PC-3 (cell line): Measurements from ENCODE around the gene MICOS13. TPM values are rescaled to one million over a fixed set of nuclear protein-coding genes. Genes with fewer than 3 reads are reported as not detected.

Source experiments
- ATAC-seq: fragments of 200-7000 bp; cut with Tn5 transposase; 2 replicates; pipeline ENCODE4 v1.9.1; 2020; ENCODE audit warnings: mild to moderate bottlenecking, moderate library complexity
- BruUV-seq: library from RNA; stranded (reverse); fragments of 400-500 nt; replicated peaks from 2 replicates; lab custom pipeline; 2021; lab: Mats Ljungman, UMichigan
- CTCF ChIA-PET: fragments of 300-600 bp; sonication (Branson Sonifier 250); formaldehyde crosslinking; loops from one replicate; lab custom pipeline; 2022; ENCODE audit warnings: antibody characterized with exemption; lab: Charles Lee
- POLR2A ChIA-PET: fragments of 300-600 bp; sonication (Branson Sonifier 250); formaldehyde crosslinking; loops from one replicate; lab custom pipeline; 2022; ENCODE audit warnings: antibody characterized with exemption; ENCODE audit not compliant: unreplicated experiment; lab: Charles Lee
- DNase-seq: peaks from one replicate; pipeline ENCODE4 v3.0.0-alpha.2; 2015
- H2AFZ ChIP-seq: fragments of 300-600 bp; sonication (generic); 2 replicates; pipeline ENCODE4 v1.6.0; 2016; ENCODE audit warnings: antibody characterized with exemption, low read length
- H3F3A ChIP-seq: fragments of 300-600 bp; sonication (generic); one replicate; pipeline ENCODE4 v1.6.0; 2017; ENCODE audit warnings: antibody characterized with exemption, low read length, control low read depth, mild to moderate bottlenecking; ENCODE audit not compliant: unreplicated experiment
- H3K27ac ChIP-seq: fragments of 300-600 bp; sonication (generic); 2 replicates; pipeline ENCODE4 v1.5.1; 2016; ENCODE audit warnings: mild to moderate bottlenecking, low read length
- H3K27me3 ChIP-seq: fragments of 300-600 bp; sonication (generic); 2 replicates; pipeline ENCODE4 v1.6.1; 2016; ENCODE audit warnings: low read length, mixed read lengths
- H3K36me3 ChIP-seq: fragments of 300-600 bp; sonication (generic); 2 replicates; pipeline ENCODE4 v1.6.1; 2016; ENCODE audit warnings: low read depth, mixed run types, low read length, mixed read lengths
- H3K4me1 ChIP-seq: fragments of 300-600 bp; sonication (generic); 2 replicates; pipeline ENCODE4 v1.5.1; 2016; ENCODE audit warnings: low read length; ENCODE audit not compliant: insufficient read depth
- H3K4me2 ChIP-seq: fragments of 300-600 bp; sonication (generic); 2 replicates; pipeline ENCODE4 v1.6.0; 2016; ENCODE audit warnings: low read length
- H3K4me3 ChIP-seq: fragments of 300-600 bp; sonication (generic); 2 replicates; pipeline ENCODE4 v1.5.1; 2016; ENCODE audit warnings: mild to moderate bottlenecking, low read length, mixed read lengths
- H3K79me2 ChIP-seq: fragments of 300-600 bp; sonication (generic); 2 replicates; pipeline ENCODE4 v1.6.1; 2017; ENCODE audit warnings: low read length, mixed read lengths
- H3K9ac ChIP-seq: fragments of 300-600 bp; sonication (generic); 2 replicates; pipeline ENCODE4 v1.6.0; 2016; ENCODE audit warnings: mild to moderate bottlenecking, low read length
- H3K9me2 ChIP-seq: fragments of 300-600 bp; sonication (generic); replicated peaks from 2 replicates; pipeline ENCODE4 v1.6.1; 2016; ENCODE audit warnings: mixed run types, low read length, mixed read lengths
- H3K9me3 ChIP-seq: fragments of 300-600 bp; sonication (generic); 2 replicates; pipeline ENCODE4 v1.6.1; 2016; ENCODE audit warnings: low read length, mixed read lengths
- H4K20me1 ChIP-seq: fragments of 300-600 bp; sonication (generic); 2 replicates; pipeline ENCODE4 v1.6.1; 2016; ENCODE audit warnings: low read length, mixed read lengths
- EZH2 ChIP-seq: fragments of 300-600 bp; sonication (generic); IDR thresholded peaks from one replicate; pipeline ENCODE4 v1.6.1; 2017; ENCODE audit warnings: antibody characterized with exemption, mild to moderate bottlenecking, low read length; ENCODE audit not compliant: unreplicated experiment
- EZH2phosphoT487 ChIP-seq: fragments of 300-600 bp; sonication (generic); IDR thresholded peaks from 2 replicates; pipeline ENCODE4 v1.6.1; 2018; ENCODE audit warnings: mild to moderate bottlenecking, antibody characterized with exemption, low read length, borderline replicate concordance
- intact Hi-C: fragments of 100-400 bp; cut with micrococcal nuclease; formaldehyde crosslinking; loops from 2 replicates; pipeline ENCODE4 v1.9.0; 2023
- total RNA-seq: library from RNA; depleted of rRNA; stranded (reverse); fragments of >200 nt; gene quantifications from 2 replicates; pipeline ENCODE4 v1.2.3, GENCODE V29; 2014
- TF ChIP-seq, protein P1 (sequence below): fragments of 300-600 bp; sonication (generic); conservative IDR thresholded peaks from 2 replicates; pipeline ENCODE4 v1.5.1; 2017; ENCODE audit warnings: antibody characterized with exemption, low read depth, mild to moderate bottlenecking, low read length

Gene MICOS13
- total RNA-seq, 1 experiment from 2014 or later, result 456 TPM

- no peak for TF ChIP-seq EZH2
- TF ChIP-seq EZH2phosphoT487, result no peak
- TF ChIP-seq, protein P1, sequence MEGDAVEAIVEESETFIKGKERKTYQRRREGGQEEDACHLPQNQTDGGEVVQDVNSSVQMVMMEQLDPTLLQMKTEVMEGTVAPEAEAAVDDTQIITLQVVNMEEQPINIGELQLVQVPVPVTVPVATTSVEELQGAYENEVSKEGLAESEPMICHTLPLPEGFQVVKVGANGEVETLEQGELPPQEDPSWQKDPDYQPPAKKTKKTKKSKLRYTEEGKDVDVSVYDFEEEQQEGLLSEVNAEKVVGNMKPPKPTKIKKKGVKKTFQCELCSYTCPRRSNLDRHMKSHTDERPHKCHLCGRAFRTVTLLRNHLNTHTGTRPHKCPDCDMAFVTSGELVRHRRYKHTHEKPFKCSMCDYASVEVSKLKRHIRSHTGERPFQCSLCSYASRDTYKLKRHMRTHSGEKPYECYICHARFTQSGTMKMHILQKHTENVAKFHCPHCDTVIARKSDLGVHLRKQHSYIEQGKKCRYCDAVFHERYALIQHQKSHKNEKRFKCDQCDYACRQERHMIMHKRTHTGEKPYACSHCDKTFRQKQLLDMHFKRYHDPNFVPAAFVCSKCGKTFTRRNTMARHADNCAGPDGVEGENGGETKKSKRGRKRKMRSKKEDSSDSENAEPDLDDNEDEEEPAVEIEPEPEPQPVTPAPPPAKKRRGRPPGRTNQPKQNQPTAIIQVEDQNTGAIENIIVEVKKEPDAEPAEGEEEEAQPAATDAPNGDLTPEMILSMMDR, result no peak
- no peak for ATAC-seq
- no peak overlapping the region for H3K4me3 ChIP-seq
- H2AFZ ChIP-seq, result no peak overlapping the region
- peaks cover 25% of the 10 kb centered on the region; the same call in 1 of the 2 replicates for H4K20me1 ChIP-seq
- no peak overlapping the region for H3K4me2 ChIP-seq
- no peak overlapping the region for H3K9ac ChIP-seq
- peaks cover 51% of the 10 kb centered on the region for H3K36me3 ChIP-seq
- H3F3A ChIP-seq, result no peaks in the 10 kb centered on the region
- ChIA-PET POLR2A (no interaction called here), CTCF (no interaction called here)
- BruUV-seq, result no TSS peak
- H3K27ac ChIP-seq, result no peak overlapping the region
- no peak for DNase-seq
- no peaks in the 10 kb centered on the region for H3K9me3 ChIP-seq
- intact Hi-C loops, result no loop called here
- no peaks in the 10 kb centered on the region for H3K27me3 ChIP-seq
- H3K79me2 ChIP-seq, result peaks cover 15% of the 10 kb centered on the region
- 0 out of 2 replicates have a peak, but pooled peaks cover 6% of the 10 kb centered on the region for H3K4me1 ChIP-seq
- no peaks in the 10 kb centered on the region for H3K9me2 ChIP-seq
These were observed 18.5 kb upstream of the MICOS13 start for GRCh38 chr19:5698635-5699422.

- no TSS peak for BruUV-seq
- Histone ChIP-seq H2AFZ (no peak overlapping the region), H3K9me2 (no peaks in the 10 kb centered on the region), H3F3A (peaks cover under 1% of the 10 kb centered on the region), H3K4me1 (0 out of 2 replicates have a peak, but pooled peaks cover under 1% of the 10 kb centered on the region), H3K4me2 (no peak overlapping the region), H3K4me3 (no peak overlapping the region), H3K9ac (no peak overlapping the region), H3K27ac (no peak overlapping the region), H3K9me3 (no peaks in the 10 kb centered on the region), H4K20me1 (peaks cover 33% of the 10 kb centered on the region), H3K36me3 (peaks cover 53% of the 10 kb centered on the region), H3K79me2 (peaks cover 23% of the 10 kb centered on the region), H3K27me3 (no peaks in the 10 kb centered on the region)
- ChIA-PET CTCF (no interaction called here), POLR2A (no interaction called here)
- no peak for DNase-seq
- TF ChIP-seq, protein P1, result no peak
- TF ChIP-seq EZH2phosphoT487, result no peak
- no peak for TF ChIP-seq EZH2
- no peak; the same call in 1 of the 2 replicates for ATAC-seq
- intact Hi-C loops, result no loop called here
These were observed 17.7 kb upstream of the MICOS13 start for GRCh38 chr19:5697890-5698634.
